K562 (cell line): ENCODE measurements around the gene XPOT. TPM values are rescaled to one million over a fixed set of nuclear protein-coding genes. Genes with fewer than 3 reads are reported as not detected.

Experiments used
- HNRNPH1 ChIP-seq: fragments of 200-400 bp; formaldehyde crosslinking; optimal IDR thresholded peaks from 2 replicates; pipeline ENCODE3; 2017; ENCODE audit warnings: low read depth, mild to moderate bottlenecking, low read length, moderate library complexity
- polyA plus RNA-seq, 8 experiments: library from polyadenylated mRNA; depleted of rRNA in 4 of 8; stranded (reverse) in 5 of 8; unstranded in 3 of 8; fragments of >200 nt; fragmentation: Nextera tagmentation in 2 of 8; fragmentation: Illumina TruSeq in 1 of 8; extraction: Ambion mirVana in 2 of 8; extraction: Trizol in 1 of 8; gene quantifications; 2 replicates each; pipeline versions ENCODE4 v1.2.1 to v1.2.3, GENCODE V29; 2011 to 2014; ENCODE audit warnings: inconsistent platforms in 1 of 8, missing spikeins in 1 of 8
- small RNA-seq: library from RNA; depleted of rRNA; stranded (forward); fragments of <200 nt; gene quantifications from one replicate; pipeline ENCODE3, GENCODE V24; 2014
- total RNA-seq, 7 experiments: library from RNA; depleted of rRNA in 6 of 7; stranded (reverse); fragments of >200 nt in 6 of 7; fragmentation: Illumina TruSeq in 2 of 7; extraction: Trizol in 2 of 7; gene quantifications; 2 replicates each; pipeline versions ENCODE4 v1.2.1 to v1.2.3, GENCODE V29; 2011 to 2021; ENCODE audit warnings: low replicate concordance in 1 of 7
- TF ChIP-seq, protein P1 (sequence below): fragments of 450-650 bp; IDR thresholded peaks from 2 replicates; pipeline ENCODE4 v1.6.1; 2014; ENCODE audit warnings: low read depth, mild to moderate bottlenecking, moderate library complexity, borderline replicate concordance
- TF ChIP-seq, protein P2 (sequence below): IDR thresholded peaks from 2 replicates; pipeline ENCODE4 v1.6.1; 2011; ENCODE audit not compliant: insufficient read length; ENCODE audit errors: extremely low read depth

Gene XPOT
- total and polyA plus RNA-seq, 9 of the 15 experiments (the other 6 are each of a cell fraction or from before 2014, with no cell fraction given): 26.2 to 192 (median 102) TPM

DNA sequence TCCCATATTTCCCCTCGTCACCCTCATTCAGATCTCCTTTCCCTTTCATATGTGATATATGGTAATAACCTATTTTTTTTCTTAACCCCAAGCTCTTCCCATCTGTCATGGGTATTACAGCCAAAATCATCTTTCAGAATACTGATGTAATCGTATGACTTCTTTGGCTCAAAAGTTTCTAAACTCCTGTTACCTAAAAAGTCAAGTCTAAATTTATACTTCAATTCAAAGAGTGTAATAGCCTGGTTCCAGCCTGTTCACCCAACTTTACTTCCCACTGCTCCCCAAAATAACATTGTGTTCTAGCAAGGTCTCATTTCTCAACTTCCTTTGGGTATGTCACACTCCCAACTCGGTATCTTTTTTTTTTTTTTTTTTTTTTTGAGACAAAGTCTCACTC, 96.2 kb downstream of the XPOT start (continued):
- TF ChIP-seq, protein P1, sequence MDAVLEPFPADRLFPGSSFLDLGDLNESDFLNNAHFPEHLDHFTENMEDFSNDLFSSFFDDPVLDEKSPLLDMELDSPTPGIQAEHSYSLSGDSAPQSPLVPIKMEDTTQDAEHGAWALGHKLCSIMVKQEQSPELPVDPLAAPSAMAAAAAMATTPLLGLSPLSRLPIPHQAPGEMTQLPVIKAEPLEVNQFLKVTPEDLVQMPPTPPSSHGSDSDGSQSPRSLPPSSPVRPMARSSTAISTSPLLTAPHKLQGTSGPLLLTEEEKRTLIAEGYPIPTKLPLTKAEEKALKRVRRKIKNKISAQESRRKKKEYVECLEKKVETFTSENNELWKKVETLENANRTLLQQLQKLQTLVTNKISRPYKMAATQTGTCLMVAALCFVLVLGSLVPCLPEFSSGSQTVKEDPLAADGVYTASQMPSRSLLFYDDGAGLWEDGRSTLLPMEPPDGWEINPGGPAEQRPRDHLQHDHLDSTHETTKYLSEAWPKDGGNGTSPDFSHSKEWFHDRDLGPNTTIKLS: no peak
- TF ChIP-seq HNRNPH1: no peak
- TF ChIP-seq, protein P2, sequence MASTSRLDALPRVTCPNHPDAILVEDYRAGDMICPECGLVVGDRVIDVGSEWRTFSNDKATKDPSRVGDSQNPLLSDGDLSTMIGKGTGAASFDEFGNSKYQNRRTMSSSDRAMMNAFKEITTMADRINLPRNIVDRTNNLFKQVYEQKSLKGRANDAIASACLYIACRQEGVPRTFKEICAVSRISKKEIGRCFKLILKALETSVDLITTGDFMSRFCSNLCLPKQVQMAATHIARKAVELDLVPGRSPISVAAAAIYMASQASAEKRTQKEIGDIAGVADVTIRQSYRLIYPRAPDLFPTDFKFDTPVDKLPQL: no peak

Small RNAs within 50 kb of the gene (small RNA-seq; reads per million reads assigned to genes)
- gene RF01210: 0.15 reads per million

Other genes with a start within 250 kb of the XPOT start
- 5.6 and 7.1 TPM in 2 replicates for gene KICS2, start 182.1 kb upstream of the XPOT start, total RNA-seq (2014; rRNA removed)
- gene KICS2, start 182.1 kb upstream of the XPOT start, total RNA-seq (2014; rRNA removed; fragmentation: Illumina TruSeq; extraction: Trizol): 4.7 and 5.5 TPM in 2 replicates
- 4.7 and 5.4 TPM in 2 replicates for gene KICS2, start 182.1 kb upstream of the XPOT start, total RNA-seq (2015; rRNA removed; fragmentation: Illumina TruSeq; extraction: Trizol)
- gene KICS2, start 182.1 kb upstream of the XPOT start, total RNA-seq (2021): 5.8 and 6.7 TPM in 2 replicates
- gene KICS2, start 182.1 kb upstream of the XPOT start, polyA plus RNA-seq (2011; rRNA removed): 6.4 and 7.2 TPM in 2 replicates
- 6.1 and 6.4 TPM in 2 replicates for gene KICS2, start 182.1 kb upstream of the XPOT start, polyA plus RNA-seq (2014; fragmentation: Illumina TruSeq; extraction: Trizol)
- 1 to 10 TPM; 2.3 to 3.0 TPM for gene KICS2, start 182.1 kb upstream of the XPOT start, polyA plus RNA-seq (2014; fragmentation: Nextera tagmentation; extraction: Ambion mirVana)
- 4.9 and 11.4 TPM in 2 replicates for gene KICS2, start 182.1 kb upstream of the XPOT start, polyA plus RNA-seq (2014; rRNA removed)
- 0.49 and 1.00 TPM in 2 replicates for gene C12orf56, start 13.6 kb upstream of the XPOT start, total RNA-seq (2014; rRNA removed)
- gene C12orf56, start 13.6 kb upstream of the XPOT start, total RNA-seq (2014; rRNA removed; fragmentation: Illumina TruSeq; extraction: Trizol): 1.2 and 1.4 TPM in 2 replicates
- gene C12orf56, start 13.6 kb upstream of the XPOT start, total RNA-seq (2015; rRNA removed; fragmentation: Illumina TruSeq; extraction: Trizol): 1.0 and 1.2 TPM in 2 replicates
- 0.40 and 0.98 TPM in 2 replicates for gene C12orf56, start 13.6 kb upstream of the XPOT start, total RNA-seq (2021)
- gene C12orf56, start 13.6 kb upstream of the XPOT start, polyA plus RNA-seq (2011; rRNA removed): 0.51 and 0.84 TPM in 2 replicates
- gene C12orf56, start 13.6 kb upstream of the XPOT start, polyA plus RNA-seq (2014; fragmentation: Illumina TruSeq; extraction: Trizol): 0.96 and 1.2 TPM in 2 replicates
- gene C12orf56, start 13.6 kb upstream of the XPOT start, polyA plus RNA-seq (2014; fragmentation: Nextera tagmentation; extraction: Ambion mirVana): 1 to 10 TPM; 3.2 to 4.8 TPM
- gene C12orf56, start 13.6 kb upstream of the XPOT start, polyA plus RNA-seq (2014; rRNA removed): 1.7 and 2.6 TPM in 2 replicates
- gene TBK1, start 47.7 kb downstream of the XPOT start, total RNA-seq (2014; rRNA removed): 19.5 and 23.9 TPM in 2 replicates
- gene TBK1, start 47.7 kb downstream of the XPOT start, total RNA-seq (2014; rRNA removed; fragmentation: Illumina TruSeq; extraction: Trizol): 40.1 and 43.9 TPM in 2 replicates
- 33.2 and 42.0 TPM in 2 replicates for gene TBK1, start 47.7 kb downstream of the XPOT start, total RNA-seq (2015; rRNA removed; fragmentation: Illumina TruSeq; extraction: Trizol)
- gene TBK1, start 47.7 kb downstream of the XPOT start, total RNA-seq (2021): 21.5 and 23.7 TPM in 2 replicates
- 19.7 and 27.8 TPM in 2 replicates for gene TBK1, start 47.7 kb downstream of the XPOT start, polyA plus RNA-seq (2011; rRNA removed)
- gene TBK1, start 47.7 kb downstream of the XPOT start, polyA plus RNA-seq (2014; fragmentation: Illumina TruSeq; extraction: Trizol): 27.8 and 32.3 TPM in 2 replicates
- gene TBK1, start 47.7 kb downstream of the XPOT start, polyA plus RNA-seq (2014; fragmentation: Nextera tagmentation; extraction: Ambion mirVana): 10 to 100 TPM; 20.4 to 24.9 TPM
- gene TBK1, start 47.7 kb downstream of the XPOT start, polyA plus RNA-seq (2014; rRNA removed): 29.3 and 33.0 TPM in 2 replicates
- 13.4 and 14.0 TPM in 2 replicates for gene RASSF3, start 206.1 kb downstream of the XPOT start, total RNA-seq (2014; rRNA removed)
- 20.2 and 23.5 TPM in 2 replicates for gene RASSF3, start 206.1 kb downstream of the XPOT start, total RNA-seq (2014; rRNA removed; fragmentation: Illumina TruSeq; extraction: Trizol)
- 20.9 and 22.4 TPM in 2 replicates for gene RASSF3, start 206.1 kb downstream of the XPOT start, total RNA-seq (2015; rRNA removed; fragmentation: Illumina TruSeq; extraction: Trizol)
- gene RASSF3, start 206.1 kb downstream of the XPOT start, total RNA-seq (2021): 35.9 and 39.2 TPM in 2 replicates
- 19.9 and 28.7 TPM in 2 replicates for gene RASSF3, start 206.1 kb downstream of the XPOT start, polyA plus RNA-seq (2011; rRNA removed)
- gene RASSF3, start 206.1 kb downstream of the XPOT start, polyA plus RNA-seq (2014; fragmentation: Illumina TruSeq; extraction: Trizol): 22.6 and 23.4 TPM in 2 replicates
- gene RASSF3, start 206.1 kb downstream of the XPOT start, polyA plus RNA-seq (2014; fragmentation: Nextera tagmentation; extraction: Ambion mirVana): 1 to 10 TPM; 3.7 to 4.3 TPM
- gene RASSF3, start 206.1 kb downstream of the XPOT start, polyA plus RNA-seq (2014; rRNA removed): 18.9 and 19.1 TPM in 2 replicates